SK-N-SH treated with all-trans-retinoic acid at 6 μM for 48 hours (cell line): ENCODE data around the gene KCMF1.

Source experiments
- ATAC-seq: fragments of 200-7000 bp; cut with Tn5 transposase; 3 replicates; pipeline ENCODE4 v1.9.1; 2020; ENCODE audit warnings: mild to moderate bottlenecking, moderate library complexity
- ARNTL ChIP-seq: fragments of 450-650 bp; formaldehyde crosslinking; IDR thresholded peaks from 2 replicates; pipeline ENCODE4 v1.5.0; 2020; ENCODE audit warnings: low read depth, mild to moderate bottlenecking, moderate library complexity, borderline replicate concordance
- BACH2 ChIP-seq: fragments of 250-450 bp; sonication (Bioruptor Pico); IDR thresholded peaks from 2 replicates; pipeline ENCODE4 v1.9.0; 2021; ENCODE audit warnings: mild to moderate bottlenecking, borderline replicate concordance
- CSDC2 ChIP-seq: fragments of 250-450 bp; sonication (Bioruptor Pico); IDR thresholded peaks from 2 replicates; pipeline ENCODE4 v1.5.0; 2020; ENCODE audit warnings: mild to moderate bottlenecking, moderate library complexity
- ESRRG ChIP-seq: fragments of 250-450 bp; sonication (Bioruptor Pico); IDR thresholded peaks from 2 replicates; pipeline ENCODE4 v1.6.1; 2021; ENCODE audit warnings: mild to moderate bottlenecking
- GLIS3 ChIP-seq: fragments of 250-450 bp; sonication (Bioruptor Pico); IDR thresholded peaks from 2 replicates; pipeline ENCODE4 v1.5.0; 2020; ENCODE audit warnings: mild to moderate bottlenecking, moderate library complexity
- ISL1 ChIP-seq: fragments of 250-450 bp; sonication (Bioruptor Pico); IDR thresholded peaks from 2 replicates; pipeline ENCODE4 v2.1.2; 2022; ENCODE audit warnings: mild to moderate bottlenecking, moderate library complexity
- OSR1 ChIP-seq: fragments of 250-450 bp; sonication (Bioruptor Pico); IDR thresholded peaks from 2 replicates; pipeline ENCODE4 v1.8.0; 2022; ENCODE audit warnings: moderate library complexity, mild to moderate bottlenecking, inconsistent platforms
- PPARA ChIP-seq: fragments of 250-450 bp; sonication (Bioruptor Pico); IDR thresholded peaks from 2 replicates; pipeline ENCODE4 v1.5.0; 2020; ENCODE audit warnings: mild to moderate bottlenecking, borderline replicate concordance
- RARB ChIP-seq: fragments of 250-450 bp; sonication (Bioruptor Pico); IDR thresholded peaks from 2 replicates; pipeline ENCODE4 v1.8.0; 2021; ENCODE audit warnings: mild to moderate bottlenecking, moderate library complexity
- SNAI2 ChIP-seq: fragments of 250-450 bp; sonication (Bioruptor Pico); IDR thresholded peaks from 2 replicates; pipeline ENCODE4 v1.5.0; 2020; ENCODE audit warnings: mild to moderate bottlenecking, moderate library complexity
- TCF4 ChIP-seq: fragments of 250-450 bp; sonication (Bioruptor Pico); IDR thresholded peaks from 2 replicates; pipeline ENCODE4 v1.8.0; 2021; ENCODE audit warnings: mild to moderate bottlenecking, moderate library complexity, borderline replicate concordance
- TOX ChIP-seq: fragments of 250-450 bp; sonication (Bioruptor Pico); IDR thresholded peaks from 2 replicates; pipeline ENCODE4 v1.8.0; 2021; ENCODE audit warnings: mild to moderate bottlenecking, moderate library complexity, borderline replicate concordance
- ZC3H10 ChIP-seq: fragments of 250-450 bp; sonication (Bioruptor Pico); IDR thresholded peaks from 2 replicates; pipeline ENCODE4 v1.5.1; 2021; ENCODE audit warnings: mild to moderate bottlenecking, moderate library complexity
- ZFP3 ChIP-seq: fragments of 250-450 bp; sonication (Bioruptor Pico); IDR thresholded peaks from 2 replicates; pipeline ENCODE4 v1.5.0; 2020; ENCODE audit warnings: mild to moderate bottlenecking, moderate library complexity
- ZFP30 ChIP-seq: fragments of 450-650 bp; formaldehyde crosslinking; IDR thresholded peaks from 2 replicates; pipeline ENCODE4 v1.5.0; 2022; ENCODE audit warnings: mild to moderate bottlenecking, moderate library complexity
- ZNF565 ChIP-seq: fragments of 450-650 bp; formaldehyde crosslinking; conservative IDR thresholded peaks from 2 replicates; pipeline ENCODE4 v1.5.0; 2020; ENCODE audit warnings: low read depth, mild to moderate bottlenecking, moderate library complexity
- ZNF70 ChIP-seq: fragments of 450-650 bp; formaldehyde crosslinking; IDR thresholded peaks from 2 replicates; pipeline ENCODE4 v1.5.0; 2020; ENCODE audit warnings: mild to moderate bottlenecking, moderate library complexity
- ZNF8 ChIP-seq: fragments of 450-650 bp; formaldehyde crosslinking; IDR thresholded peaks from 2 replicates; pipeline ENCODE4 v1.5.0; 2020; ENCODE audit warnings: mild to moderate bottlenecking, moderate library complexity
- TF ChIP-seq, protein P1 (sequence below): fragments of 250-450 bp; sonication (Bioruptor Pico); IDR thresholded peaks from 2 replicates; pipeline ENCODE4 v1.8.0; 2021; ENCODE audit warnings: low read depth, mild to moderate bottlenecking, moderate library complexity, borderline replicate concordance
- TF ChIP-seq, protein P2 (sequence below): fragments of 250-450 bp; sonication (Bioruptor Pico); IDR thresholded peaks from 2 replicates; pipeline ENCODE4 v1.8.0; 2020; ENCODE audit warnings: mild to moderate bottlenecking, moderate library complexity, borderline replicate concordance
- TF ChIP-seq, protein P3 (sequence below): fragments of 250-450 bp; sonication (Bioruptor Pico); IDR thresholded peaks from 2 replicates; pipeline ENCODE4 v1.5.1; 2020; ENCODE audit warnings: low read depth, mild to moderate bottlenecking, moderate library complexity
- TF ChIP-seq, protein P4 (sequence below): fragments of 250-450 bp; sonication (Bioruptor Pico); IDR thresholded peaks from 2 replicates; pipeline ENCODE4 v1.5.1; 2021; ENCODE audit warnings: mild to moderate bottlenecking, moderate library complexity
- TF ChIP-seq, protein P5 (sequence below): fragments of 250-450 bp; sonication (Bioruptor Pico); IDR thresholded peaks from 2 replicates; pipeline ENCODE4 v1.5.0; 2020; ENCODE audit warnings: mild to moderate bottlenecking, moderate library complexity

KCMF1 gene

DNA sequence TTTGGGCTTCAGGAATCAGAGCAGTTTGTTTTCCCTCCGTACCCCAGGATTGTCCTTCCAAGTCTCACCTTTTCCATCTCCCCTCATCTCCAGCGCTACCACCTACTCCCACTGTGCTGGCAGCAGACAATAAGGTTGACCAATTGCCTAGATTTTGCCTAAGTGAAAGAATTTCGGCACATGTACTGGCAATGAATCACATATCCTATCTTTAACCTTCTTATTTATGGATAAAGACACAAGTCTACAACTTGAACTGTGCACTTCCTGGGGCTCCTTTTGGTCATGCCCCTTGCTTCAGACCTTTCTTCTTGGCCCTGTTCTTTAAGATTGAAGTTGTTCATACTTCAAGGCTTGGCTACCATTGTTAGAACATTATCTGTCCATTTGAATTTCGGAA lies 71.4 kb downstream of the KCMF1 start:
- no peak for ATAC-seq
- no peak for TF ChIP-seq CSDC2 (CRISPR knock-in tag)
- TF ChIP-seq, protein P1, sequence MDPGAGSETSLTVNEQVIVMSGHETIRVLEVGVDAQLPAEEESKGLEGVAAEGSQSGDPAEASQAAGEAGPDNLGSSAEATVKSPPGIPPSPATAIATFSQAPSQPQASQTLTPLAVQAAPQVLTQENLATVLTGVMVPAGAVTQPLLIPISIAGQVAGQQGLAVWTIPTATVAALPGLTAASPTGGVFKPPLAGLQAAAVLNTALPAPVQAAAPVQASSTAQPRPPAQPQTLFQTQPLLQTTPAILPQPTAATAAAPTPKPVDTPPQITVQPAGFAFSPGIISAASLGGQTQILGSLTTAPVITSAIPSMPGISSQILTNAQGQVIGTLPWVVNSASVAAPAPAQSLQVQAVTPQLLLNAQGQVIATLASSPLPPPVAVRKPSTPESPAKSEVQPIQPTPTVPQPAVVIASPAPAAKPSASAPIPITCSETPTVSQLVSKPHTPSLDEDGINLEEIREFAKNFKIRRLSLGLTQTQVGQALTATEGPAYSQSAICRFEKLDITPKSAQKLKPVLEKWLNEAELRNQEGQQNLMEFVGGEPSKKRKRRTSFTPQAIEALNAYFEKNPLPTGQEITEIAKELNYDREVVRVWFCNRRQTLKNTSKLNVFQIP = no peak
- TF ChIP-seq, protein P2, sequence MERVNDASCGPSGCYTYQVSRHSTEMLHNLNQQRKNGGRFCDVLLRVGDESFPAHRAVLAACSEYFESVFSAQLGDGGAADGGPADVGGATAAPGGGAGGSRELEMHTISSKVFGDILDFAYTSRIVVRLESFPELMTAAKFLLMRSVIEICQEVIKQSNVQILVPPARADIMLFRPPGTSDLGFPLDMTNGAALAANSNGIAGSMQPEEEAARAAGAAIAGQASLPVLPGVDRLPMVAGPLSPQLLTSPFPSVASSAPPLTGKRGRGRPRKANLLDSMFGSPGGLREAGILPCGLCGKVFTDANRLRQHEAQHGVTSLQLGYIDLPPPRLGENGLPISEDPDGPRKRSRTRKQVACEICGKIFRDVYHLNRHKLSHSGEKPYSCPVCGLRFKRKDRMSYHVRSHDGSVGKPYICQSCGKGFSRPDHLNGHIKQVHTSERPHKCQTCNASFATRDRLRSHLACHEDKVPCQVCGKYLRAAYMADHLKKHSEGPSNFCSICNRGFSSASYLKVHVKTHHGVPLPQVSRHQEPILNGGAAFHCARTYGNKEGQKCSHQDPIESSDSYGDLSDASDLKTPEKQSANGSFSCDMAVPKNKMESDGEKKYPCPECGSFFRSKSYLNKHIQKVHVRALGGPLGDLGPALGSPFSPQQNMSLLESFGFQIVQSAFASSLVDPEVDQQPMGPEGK (CRISPR knock-in tag) = no peak
- TF ChIP-seq, protein P3, sequence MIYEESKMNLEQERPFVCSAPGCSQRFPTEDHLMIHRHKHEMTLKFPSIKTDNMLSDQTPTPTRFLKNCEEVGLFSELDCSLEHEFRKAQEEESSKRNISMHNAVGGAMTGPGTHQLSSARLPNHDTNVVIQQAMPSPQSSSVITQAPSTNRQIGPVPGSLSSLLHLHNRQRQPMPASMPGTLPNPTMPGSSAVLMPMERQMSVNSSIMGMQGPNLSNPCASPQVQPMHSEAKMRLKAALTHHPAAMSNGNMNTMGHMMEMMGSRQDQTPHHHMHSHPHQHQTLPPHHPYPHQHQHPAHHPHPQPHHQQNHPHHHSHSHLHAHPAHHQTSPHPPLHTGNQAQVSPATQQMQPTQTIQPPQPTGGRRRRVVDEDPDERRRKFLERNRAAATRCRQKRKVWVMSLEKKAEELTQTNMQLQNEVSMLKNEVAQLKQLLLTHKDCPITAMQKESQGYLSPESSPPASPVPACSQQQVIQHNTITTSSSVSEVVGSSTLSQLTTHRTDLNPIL = no peak
- TF ChIP-seq, protein P4, sequence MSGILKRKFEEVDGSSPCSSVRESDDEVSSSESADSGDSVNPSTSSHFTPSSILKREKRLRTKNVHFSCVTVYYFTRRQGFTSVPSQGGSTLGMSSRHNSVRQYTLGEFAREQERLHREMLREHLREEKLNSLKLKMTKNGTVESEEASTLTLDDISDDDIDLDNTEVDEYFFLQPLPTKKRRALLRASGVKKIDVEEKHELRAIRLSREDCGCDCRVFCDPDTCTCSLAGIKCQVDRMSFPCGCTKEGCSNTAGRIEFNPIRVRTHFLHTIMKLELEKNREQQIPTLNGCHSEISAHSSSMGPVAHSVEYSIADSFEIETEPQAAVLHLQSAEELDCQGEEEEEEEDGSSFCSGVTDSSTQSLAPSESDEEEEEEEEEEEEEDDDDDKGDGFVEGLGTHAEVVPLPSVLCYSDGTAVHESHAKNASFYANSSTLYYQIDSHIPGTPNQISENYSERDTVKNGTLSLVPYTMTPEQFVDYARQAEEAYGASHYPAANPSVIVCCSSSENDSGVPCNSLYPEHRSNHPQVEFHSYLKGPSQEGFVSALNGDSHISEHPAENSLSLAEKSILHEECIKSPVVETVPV = no peak
- no peak for TF ChIP-seq ZNF565 (CRISPR knock-in tag)
- no peak for TF ChIP-seq TOX
- no peak for TF ChIP-seq RARB (CRISPR knock-in tag)
- no peak for TF ChIP-seq ZC3H10 (CRISPR knock-in tag)
- no peak for TF ChIP-seq BACH2 (CRISPR knock-in tag)
- TF ChIP-seq SNAI2 (CRISPR knock-in tag) = no peak
- no peak for TF ChIP-seq TCF4 (CRISPR knock-in tag)
- TF ChIP-seq, all 23 proteins: peak for 0

DNA sequence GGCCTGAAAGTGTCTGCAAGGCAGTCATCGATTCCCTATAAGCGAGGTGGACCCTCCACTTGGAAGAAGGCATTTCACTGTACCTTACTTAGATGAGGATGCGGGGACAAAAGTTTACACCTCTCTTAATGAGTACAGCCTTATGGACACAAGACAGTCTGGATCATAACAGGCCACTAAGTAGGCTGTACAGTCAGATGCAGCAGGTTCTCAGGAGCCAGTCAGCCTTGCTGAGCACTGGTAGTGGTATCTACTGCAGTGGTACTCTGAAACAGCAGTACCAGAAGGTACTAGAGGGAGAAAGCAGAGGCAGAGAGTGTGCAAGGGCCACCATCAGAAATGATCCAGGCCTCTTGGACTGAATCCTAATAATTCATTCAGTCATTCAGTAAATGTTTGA lies 77.6 kb downstream of the KCMF1 start:
- peak; percentile 36; the same call in 2 of the 3 replicates for ATAC-seq
- TF ChIP-seq ZNF8 (CRISPR knock-in tag) (no peak), ISL1 (CRISPR knock-in tag) (no peak), ZFP30 (CRISPR knock-in tag) (no peak), ARNTL (CRISPR knock-in tag) (no peak), ZC3H10 (CRISPR knock-in tag) (no peak), CSDC2 (CRISPR knock-in tag) (no peak), RARB (CRISPR knock-in tag) (no peak), ZFP3 (CRISPR knock-in tag) (no peak), GLIS3 (no peak), TOX (no peak), OSR1 (CRISPR knock-in tag) (no peak), PPARA (no peak), ZNF70 (CRISPR knock-in tag) (no peak), SNAI2 (CRISPR knock-in tag) (no peak), ESRRG (CRISPR knock-in tag) (no peak)
- TF ChIP-seq, protein P5, sequence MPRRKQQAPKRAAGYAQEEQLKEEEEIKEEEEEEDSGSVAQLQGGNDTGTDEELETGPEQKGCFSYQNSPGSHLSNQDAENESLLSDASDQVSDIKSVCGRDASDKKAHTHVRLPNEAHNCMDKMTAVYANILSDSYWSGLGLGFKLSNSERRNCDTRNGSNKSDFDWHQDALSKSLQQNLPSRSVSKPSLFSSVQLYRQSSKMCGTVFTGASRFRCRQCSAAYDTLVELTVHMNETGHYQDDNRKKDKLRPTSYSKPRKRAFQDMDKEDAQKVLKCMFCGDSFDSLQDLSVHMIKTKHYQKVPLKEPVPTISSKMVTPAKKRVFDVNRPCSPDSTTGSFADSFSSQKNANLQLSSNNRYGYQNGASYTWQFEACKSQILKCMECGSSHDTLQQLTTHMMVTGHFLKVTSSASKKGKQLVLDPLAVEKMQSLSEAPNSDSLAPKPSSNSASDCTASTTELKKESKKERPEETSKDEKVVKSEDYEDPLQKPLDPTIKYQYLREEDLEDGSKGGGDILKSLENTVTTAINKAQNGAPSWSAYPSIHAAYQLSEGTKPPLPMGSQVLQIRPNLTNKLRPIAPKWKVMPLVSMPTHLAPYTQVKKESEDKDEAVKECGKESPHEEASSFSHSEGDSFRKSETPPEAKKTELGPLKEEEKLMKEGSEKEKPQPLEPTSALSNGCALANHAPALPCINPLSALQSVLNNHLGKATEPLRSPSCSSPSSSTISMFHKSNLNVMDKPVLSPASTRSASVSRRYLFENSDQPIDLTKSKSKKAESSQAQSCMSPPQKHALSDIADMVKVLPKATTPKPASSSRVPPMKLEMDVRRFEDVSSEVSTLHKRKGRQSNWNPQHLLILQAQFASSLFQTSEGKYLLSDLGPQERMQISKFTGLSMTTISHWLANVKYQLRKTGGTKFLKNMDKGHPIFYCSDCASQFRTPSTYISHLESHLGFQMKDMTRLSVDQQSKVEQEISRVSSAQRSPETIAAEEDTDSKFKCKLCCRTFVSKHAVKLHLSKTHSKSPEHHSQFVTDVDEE (CRISPR knock-in tag) = no peak
- TF ChIP-seq, protein P1 = no peak
- TF ChIP-seq, protein P2 (CRISPR knock-in tag) = no peak
- TF ChIP-seq, protein P4 = no peak
